NB4 (cell line): ENCODE results near the gene FZR1.

Source experiments
- DNase-seq: peaks from one replicate; pipeline ENCODE4 v3.0.0; 2010; ENCODE audit warnings: low read depth
- H3K4me3 ChIP-seq: one replicate; pipeline ENCODE4 v1.5.1; 2011; ENCODE audit warnings: mild to moderate bottlenecking, low read depth, low read length, moderate library complexity
- MYC ChIP-seq: IDR thresholded peaks from 2 replicates; pipeline ENCODE4 v1.6.1; 2011; ENCODE audit warnings: low read depth, low read length
- POLR2A ChIP-seq: IDR thresholded peaks from 2 replicates; pipeline ENCODE4 v1.6.1; 2011; ENCODE audit warnings: mild to moderate bottlenecking; ENCODE audit not compliant: insufficient read length; ENCODE audit errors: extremely low read depth
- TF ChIP-seq, protein P1 (sequence below): IDR thresholded peaks from one replicate; pipeline ENCODE4 v1.5.1; 2012; ENCODE audit warnings: low read depth, low read length
- TF ChIP-seq, protein P2 (sequence below): IDR thresholded peaks from 2 replicates; pipeline ENCODE4 v1.6.1; 2011; ENCODE audit warnings: low read depth, low read length

The FZR1 gene

DNA sequence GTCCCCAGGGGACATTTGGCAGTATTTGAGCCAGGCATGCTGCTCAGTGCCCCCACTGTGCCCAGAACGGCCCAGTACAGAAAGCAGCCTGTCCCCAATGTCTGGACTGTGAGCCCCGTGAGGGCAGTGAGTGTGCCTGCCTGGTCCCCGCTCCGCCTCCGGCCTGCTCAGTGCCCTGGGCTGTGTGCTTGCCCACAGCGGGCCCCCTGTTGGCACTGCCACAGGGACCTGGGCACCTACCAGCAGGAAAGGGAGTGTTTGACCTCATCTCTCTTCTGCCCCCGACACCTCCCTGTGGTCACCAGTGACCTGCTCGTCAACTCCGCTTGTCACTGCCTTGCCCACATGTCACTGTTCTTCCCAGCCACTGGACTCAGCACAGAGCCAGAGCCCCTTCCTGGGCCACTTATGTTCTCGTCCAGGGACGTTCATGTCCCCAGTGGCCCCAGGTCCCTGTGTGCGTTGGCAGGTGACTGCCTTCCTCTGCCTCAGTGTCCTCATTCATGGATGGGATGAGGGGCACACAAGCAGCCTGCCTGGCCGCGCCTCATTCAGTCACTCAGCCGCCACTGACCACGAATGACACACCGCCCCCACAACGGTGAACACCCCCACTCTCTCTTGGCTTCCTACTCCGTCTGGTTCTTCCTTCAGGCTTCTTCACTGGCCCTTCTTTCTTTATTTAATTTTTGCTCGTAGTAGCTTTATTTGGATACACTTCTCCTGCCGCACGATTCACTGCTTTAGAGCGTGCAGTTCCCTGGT, 2.8 kb downstream of the FZR1 start:
- TF ChIP-seq MYC (no peak), POLR2A (no peak)
- TF ChIP-seq, protein P1, sequence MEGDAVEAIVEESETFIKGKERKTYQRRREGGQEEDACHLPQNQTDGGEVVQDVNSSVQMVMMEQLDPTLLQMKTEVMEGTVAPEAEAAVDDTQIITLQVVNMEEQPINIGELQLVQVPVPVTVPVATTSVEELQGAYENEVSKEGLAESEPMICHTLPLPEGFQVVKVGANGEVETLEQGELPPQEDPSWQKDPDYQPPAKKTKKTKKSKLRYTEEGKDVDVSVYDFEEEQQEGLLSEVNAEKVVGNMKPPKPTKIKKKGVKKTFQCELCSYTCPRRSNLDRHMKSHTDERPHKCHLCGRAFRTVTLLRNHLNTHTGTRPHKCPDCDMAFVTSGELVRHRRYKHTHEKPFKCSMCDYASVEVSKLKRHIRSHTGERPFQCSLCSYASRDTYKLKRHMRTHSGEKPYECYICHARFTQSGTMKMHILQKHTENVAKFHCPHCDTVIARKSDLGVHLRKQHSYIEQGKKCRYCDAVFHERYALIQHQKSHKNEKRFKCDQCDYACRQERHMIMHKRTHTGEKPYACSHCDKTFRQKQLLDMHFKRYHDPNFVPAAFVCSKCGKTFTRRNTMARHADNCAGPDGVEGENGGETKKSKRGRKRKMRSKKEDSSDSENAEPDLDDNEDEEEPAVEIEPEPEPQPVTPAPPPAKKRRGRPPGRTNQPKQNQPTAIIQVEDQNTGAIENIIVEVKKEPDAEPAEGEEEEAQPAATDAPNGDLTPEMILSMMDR = no peak
- TF ChIP-seq, protein P2, sequence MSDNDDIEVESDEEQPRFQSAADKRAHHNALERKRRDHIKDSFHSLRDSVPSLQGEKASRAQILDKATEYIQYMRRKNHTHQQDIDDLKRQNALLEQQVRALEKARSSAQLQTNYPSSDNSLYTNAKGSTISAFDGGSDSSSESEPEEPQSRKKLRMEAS = no peak
- H3K4me3 ChIP-seq = no peak overlapping the region
- DNase-seq = peak; percentile 44

DNA sequence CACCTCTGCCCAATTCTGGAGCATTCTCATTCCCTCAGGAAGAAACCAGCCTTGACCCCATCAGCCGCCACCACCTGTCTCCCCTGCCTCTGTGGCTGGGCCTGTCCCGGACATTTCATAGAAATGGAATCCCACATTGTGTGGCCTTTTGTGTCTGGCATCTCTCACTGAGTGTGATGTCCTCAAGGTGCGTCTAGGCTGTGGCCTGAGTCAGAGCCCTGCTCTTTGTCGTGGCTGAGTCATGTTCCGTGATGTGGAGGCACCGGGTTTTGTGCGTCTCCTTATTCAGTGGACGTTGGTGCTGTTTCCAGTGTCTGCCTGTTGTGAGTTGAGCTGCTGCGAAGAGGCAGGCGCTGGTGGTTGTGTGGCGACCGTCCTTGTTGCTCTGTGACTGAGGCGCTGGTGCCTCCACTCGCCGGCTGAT, 3.5 kb downstream of the FZR1 start:
- TF ChIP-seq, protein P2 = no peak
- no peak for TF ChIP-seq POLR2A
- TF ChIP-seq, protein P1 = no peak
- TF ChIP-seq MYC = no peak
- H3K4me3 ChIP-seq = no peak overlapping the region
- no peak for DNase-seq

DNA sequence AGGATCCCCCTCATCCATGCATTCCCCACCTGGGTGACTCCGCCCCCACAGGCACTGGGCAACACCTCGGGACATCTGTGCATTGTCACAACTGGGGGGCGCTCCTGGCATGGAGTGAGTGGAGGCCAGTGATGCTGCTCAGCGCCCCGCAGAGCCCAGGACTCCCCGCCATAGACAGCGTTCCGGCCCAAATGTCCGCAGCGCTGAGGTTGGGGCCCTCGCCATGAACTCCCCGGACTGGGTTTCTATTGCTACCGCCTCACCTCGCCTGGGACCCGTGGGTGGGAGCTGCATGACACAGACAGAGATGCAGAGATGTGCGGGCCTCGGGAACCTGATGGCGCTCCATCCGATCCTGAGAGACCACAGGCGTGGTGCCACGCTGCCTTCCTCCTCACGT, 4.6 kb downstream of the FZR1 start:
- H3K4me3 ChIP-seq = no peak overlapping the region
- TF ChIP-seq POLR2A = no peak
- DNase-seq = no peak

DNA sequence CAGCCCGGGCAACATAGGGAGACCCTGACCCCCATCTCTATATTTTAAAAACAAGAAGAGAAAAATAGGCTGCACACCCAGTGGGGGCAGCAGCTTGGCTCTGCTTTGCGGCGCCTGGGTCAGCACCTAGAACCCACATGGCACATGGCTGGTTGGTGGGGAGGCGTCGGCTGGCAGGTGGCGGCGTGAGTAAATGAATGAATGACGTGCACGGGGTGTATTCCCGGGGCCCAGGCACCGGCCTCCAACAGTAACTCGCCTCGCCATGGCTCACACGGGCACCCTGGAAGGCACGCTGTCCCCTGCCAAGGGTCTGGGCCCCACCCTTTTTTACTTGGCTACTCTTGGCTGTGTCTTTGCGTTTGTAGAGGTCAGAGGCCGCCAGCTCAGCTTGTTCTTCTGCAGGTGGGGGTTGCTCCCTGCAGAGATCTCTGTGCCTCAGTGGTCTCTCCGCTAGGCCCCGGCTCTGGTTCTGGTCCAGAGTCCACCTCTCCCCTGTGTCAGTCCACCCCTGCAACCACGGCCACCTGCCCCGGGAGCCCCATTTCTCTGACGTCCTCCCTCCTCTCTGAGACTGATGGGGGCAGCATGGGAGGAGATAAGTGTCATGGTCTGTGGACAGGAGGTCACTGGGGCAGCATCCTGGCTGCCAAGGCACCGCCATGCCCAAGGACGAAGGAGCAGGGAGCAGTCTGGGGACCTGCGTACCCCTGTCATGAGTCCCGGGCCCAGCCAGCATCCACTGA, 5.6 kb downstream of the FZR1 start:
- DNase-seq = no peak
- no peak overlapping the region for H3K4me3 ChIP-seq
- TF ChIP-seq POLR2A (no peak), MYC (no peak)
- TF ChIP-seq, protein P1 = no peak
- TF ChIP-seq, protein P2 = no peak

DNA sequence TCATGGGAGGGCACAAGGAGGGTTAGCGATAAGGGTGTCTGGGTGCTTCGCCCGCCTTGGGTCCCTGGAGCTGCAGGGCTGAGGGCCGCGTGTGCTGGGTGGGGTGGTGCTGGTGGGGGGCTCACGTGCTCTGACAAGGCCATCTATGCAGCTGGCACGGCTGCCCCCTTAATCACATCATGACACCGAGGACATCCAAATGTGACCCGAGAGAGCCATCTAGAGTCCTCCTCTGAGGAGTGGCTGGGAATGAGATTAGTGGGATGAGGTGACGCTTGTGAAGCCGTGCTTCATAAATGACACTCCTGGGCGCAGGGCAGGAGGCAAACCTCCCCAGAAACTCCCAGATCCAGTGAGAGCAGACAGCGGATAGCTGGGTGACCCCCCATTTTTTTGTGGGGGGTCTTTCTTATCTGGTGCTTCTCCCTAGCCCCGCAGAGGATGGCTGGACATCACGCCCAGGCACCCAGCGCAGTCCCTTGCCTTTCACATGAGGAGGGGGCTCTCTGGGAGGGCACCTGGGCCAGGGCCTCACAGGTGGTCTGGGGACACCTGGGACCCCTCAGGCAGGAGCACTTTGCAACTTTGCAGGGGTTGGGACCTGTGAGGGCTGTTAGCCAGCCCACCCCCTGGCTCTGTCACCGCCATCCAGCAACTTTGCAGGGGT, 6.6 kb downstream of the FZR1 start:
- TF ChIP-seq POLR2A = no peak
- TF ChIP-seq, protein P1 = no peak
- TF ChIP-seq, protein P2 = no peak
- no peak for TF ChIP-seq MYC
- H3K4me3 ChIP-seq = no peak overlapping the region
- DNase-seq = no peak
